HL-60 (cell line): ENCODE data around the gene ADGRL3.

ENCODE experiments used
- DNase-seq, 2 experiments: peaks; one replicate each; pipeline ENCODE4 v3.0.0-alpha.2; 2010 to 2020; ENCODE audit warnings: low read depth in 1 of 2, low spot score in 1 of 2
- H3K27ac ChIP-seq: fragments of 250-450 bp; sonication (Bioruptor Pico); replicated peaks from 2 replicates; pipeline ENCODE4 v1.5.1; 2020; ENCODE audit warnings: mild to moderate bottlenecking, moderate library complexity
- H3K27me3 ChIP-seq: fragments of 250-450 bp; sonication (Bioruptor Pico); 2 replicates; pipeline ENCODE4 v1.5.1; 2021; ENCODE audit warnings: mild to moderate bottlenecking, moderate library complexity; ENCODE audit not compliant: insufficient read depth, poor library complexity, severe bottlenecking
- H3K4me3 ChIP-seq: replicated peaks from 2 replicates; pipeline ENCODE4 v1.5.1; 2011; ENCODE audit warnings: mild to moderate bottlenecking, control low read depth, low read length; ENCODE audit not compliant: insufficient read depth
- CTCF ChIP-seq: IDR thresholded peaks from one replicate; pipeline ENCODE4 v1.5.1; 2011; ENCODE audit warnings: low read length, control low read depth, inconsistent platforms; ENCODE audit not compliant: insufficient read depth
- GABPA ChIP-seq: IDR thresholded peaks from 2 replicates; pipeline ENCODE4 v1.6.1; 2012; ENCODE audit warnings: low read depth
- POLR2AphosphoS5 ChIP-seq: IDR thresholded peaks from 2 replicates; pipeline ENCODE4 v1.6.1; 2012; ENCODE audit warnings: low read depth
- REST ChIP-seq: IDR thresholded peaks from 2 replicates; pipeline ENCODE4 v1.6.1; 2012; ENCODE audit warnings: low read depth; ENCODE audit not compliant: insufficient replicate concordance
- SPI1 ChIP-seq: IDR thresholded peaks from 2 replicates; pipeline ENCODE4 v1.6.1; 2012; ENCODE audit warnings: low read depth, mild to moderate bottlenecking, borderline replicate concordance

The ADGRL3 gene

GRCh38 chr4:61817071-61817470 is 616.9 kb downstream of the ADGRL3 start:
- Histone ChIP-seq H3K27me3 (no peaks in the 10 kb centered on the region), H3K27ac (no peak overlapping the region), H3K4me3 (no peak overlapping the region)
- no peak for TF ChIP-seq POLR2AphosphoS5
- no peak for TF ChIP-seq GABPA
- TF ChIP-seq SPI1 = no peak
- TF ChIP-seq REST = no peak
- no peak for TF ChIP-seq CTCF
- DNase-seq = no peak

GRCh38 chr4:61820136-61820535 is 620.0 kb downstream of the ADGRL3 start:
- no peak for DNase-seq
- no peak overlapping the region for H3K4me3 ChIP-seq
- TF ChIP-seq POLR2AphosphoS5 = no peak
- no peaks in the 10 kb centered on the region for H3K27me3 ChIP-seq
- H3K27ac ChIP-seq = no peak overlapping the region

- Histone ChIP-seq H3K27me3 (no peaks in the 10 kb centered on the region), H3K4me3 (no peak overlapping the region), H3K27ac (no peak overlapping the region)
- DNase-seq = no peak
- no peak for TF ChIP-seq CTCF
- TF ChIP-seq POLR2AphosphoS5 = no peak
- TF ChIP-seq REST = no peak
- TF ChIP-seq GABPA = no peak
- TF ChIP-seq SPI1 = no peak
Measured at GRCh38 chr4:61824454-61824853, 624.3 kb downstream of the ADGRL3 start.

- TF ChIP-seq CTCF (no peak), SPI1 (no peak), POLR2AphosphoS5 (no peak)
- Histone ChIP-seq H3K27me3 (no peaks in the 10 kb centered on the region), H3K27ac (no peak overlapping the region), H3K4me3 (no peak overlapping the region)
- no peak for DNase-seq
Measured at GRCh38 chr4:61827907-61828391, 627.8 kb downstream of the ADGRL3 start.

- Histone ChIP-seq H3K27ac (no peak overlapping the region), H3K27me3 (no peaks in the 10 kb centered on the region), H3K4me3 (no peak overlapping the region)
- no peak for DNase-seq
- no peak for TF ChIP-seq SPI1
- no peak for TF ChIP-seq REST
- no peak for TF ChIP-seq CTCF
- no peak for TF ChIP-seq GABPA
- TF ChIP-seq POLR2AphosphoS5 = no peak
Measured at GRCh38 chr4:61828960-61829359, 628.8 kb downstream of the ADGRL3 start.
